IMR-90 (cell line): ENCODE measurements around the gene ZNF827. TPM values are rescaled to one million over a fixed set of nuclear protein-coding genes. Genes with fewer than 3 reads are reported as not detected.

Experiments used
- ATAC-seq: fragments of 200-7000 bp; cut with Tn5 transposase; 2 replicates; pipeline ENCODE4 v1.9.1; 2020; ENCODE audit warnings: low read depth, mild to moderate bottlenecking, moderate library complexity
- BruUV-seq: library from RNA; stranded (reverse); fragments of 400-500 nt; replicated peaks from 2 replicates; lab custom pipeline; 2021; lab: Mats Ljungman, UMichigan
- CTCF ChIA-PET: fragments of 300-600 bp; formaldehyde crosslinking; extraction: SDS; loops from one replicate; lab custom pipeline; 2021; ENCODE audit warnings: antibody characterized with exemption; lab: Yijun Ruan, JAX
- POLR2A ChIA-PET: fragments of 300-600 bp; sonication (Branson Sonifier 250); formaldehyde crosslinking; loops from one replicate; lab custom pipeline; 2022; ENCODE audit warnings: antibody characterized with exemption; ENCODE audit not compliant: unreplicated experiment; lab: Charles Lee
- DNase-seq: peaks from one replicate; pipeline ENCODE4 v3.0.0; 2013
- H2AFZ ChIP-seq: replicated peaks from 2 replicates; pipeline ENCODE3; 2013; ENCODE audit warnings: low read length, mild to moderate bottlenecking; ENCODE audit not compliant: poor library complexity
- H2AK5ac ChIP-seq: 2 replicates; pipeline ENCODE4 v1.6.1; 2013; ENCODE audit warnings: low read depth, low read length, inconsistent platforms
- H2AK9ac ChIP-seq: replicated peaks from 2 replicates; pipeline ENCODE3; 2013; ENCODE audit warnings: mild to moderate bottlenecking, low read depth, low read length, moderate library complexity; ENCODE audit not compliant: poor library complexity
- H2BK120ac ChIP-seq: 2 replicates; pipeline ENCODE4 v1.6.1; 2013; ENCODE audit warnings: low read depth, low read length, inconsistent platforms
- H2BK15ac ChIP-seq: 3 replicates; pipeline ENCODE4 v1.6.1; 2013; ENCODE audit warnings: low read depth, low read length, inconsistent platforms
- H2BK20ac ChIP-seq: 2 replicates; pipeline ENCODE4 v1.6.1; 2013; ENCODE audit warnings: low read depth, mild to moderate bottlenecking, inconsistent platforms, low read length, moderate library complexity
- H2BK5ac ChIP-seq: 2 replicates; pipeline ENCODE4 v1.6.1; 2013; ENCODE audit warnings: mild to moderate bottlenecking, low read depth, low read length, inconsistent platforms; ENCODE audit not compliant: poor library complexity, severe bottlenecking
- H3K14ac ChIP-seq: replicated peaks from 2 replicates; pipeline ENCODE4 v1.6.1; 2013; ENCODE audit warnings: low read depth, low read length, inconsistent platforms
- H3K18ac ChIP-seq: 2 replicates; pipeline ENCODE4 v1.6.1; 2013; ENCODE audit warnings: low read depth, low read length, control low read depth
- H3K23ac ChIP-seq: 2 replicates; pipeline ENCODE4 v1.6.1; 2013; ENCODE audit warnings: low read depth, low read length, inconsistent platforms
- H3K27ac ChIP-seq: 2 replicates; pipeline ENCODE4 v1.5.1; 2013; ENCODE audit warnings: mild to moderate bottlenecking, control low read depth, low read length; ENCODE audit not compliant: insufficient read depth
- H3K27me3 ChIP-seq: 2 replicates; pipeline ENCODE4 v1.6.1; 2013; ENCODE audit warnings: low read length; ENCODE audit not compliant: control insufficient read depth, insufficient read depth
- H3K36me3 ChIP-seq: 2 replicates; pipeline ENCODE4 v1.6.1; 2013; ENCODE audit warnings: low read length, mixed read lengths; ENCODE audit not compliant: control insufficient read depth, insufficient read depth
- H3K4ac ChIP-seq: 2 replicates; pipeline ENCODE4 v1.6.1; 2013; ENCODE audit warnings: low read depth, low read length, inconsistent platforms
- H3K4me1 ChIP-seq: 2 replicates; pipeline ENCODE4 v1.6.1; 2013; ENCODE audit warnings: low read length, mixed read lengths; ENCODE audit not compliant: control insufficient read depth, insufficient read depth
- H3K4me2 ChIP-seq: 2 replicates; pipeline ENCODE4 v1.6.1; 2013; ENCODE audit warnings: low read depth, mild to moderate bottlenecking, control low read depth, low read length, moderate library complexity
- H3K4me3 ChIP-seq: 2 replicates; pipeline ENCODE4 v1.5.1; 2013; ENCODE audit warnings: low read depth, mild to moderate bottlenecking, control low read depth, low read length, moderate library complexity; ENCODE audit not compliant: insufficient read depth
- H3K56ac ChIP-seq: 2 replicates; pipeline ENCODE4 v1.6.1; 2013; ENCODE audit warnings: low read length, inconsistent platforms; ENCODE audit not compliant: insufficient read depth; ENCODE audit errors: extremely low read depth
- H3K79me1 ChIP-seq, 2 experiments: 2 replicates each; pipeline ENCODE4 v1.6.1; 2013; ENCODE audit warnings: low read length in 2 of 2, inconsistent platforms in 1 of 2, low read depth in 1 of 2
- H3K9ac ChIP-seq: 2 replicates; pipeline ENCODE4 v1.6.1; 2013; ENCODE audit warnings: low read depth, low read length, control low read depth
- H3K9me1 ChIP-seq: 2 replicates; pipeline ENCODE4 v1.6.1; 2013; ENCODE audit warnings: low read length, inconsistent platforms; ENCODE audit not compliant: insufficient read depth
- H3K9me3 ChIP-seq: 2 replicates; pipeline ENCODE4 v1.6.1; 2013; ENCODE audit warnings: low read length; ENCODE audit not compliant: control insufficient read depth, insufficient read depth
- H4K20me1 ChIP-seq: 2 replicates; pipeline ENCODE4 v1.6.1; 2013; ENCODE audit warnings: low read length, inconsistent platforms; ENCODE audit not compliant: insufficient read depth
- H4K5ac ChIP-seq: 2 replicates; pipeline ENCODE4 v1.6.1; 2013; ENCODE audit warnings: mild to moderate bottlenecking, low read depth, low read length, control low read depth
- H4K8ac ChIP-seq, 2 experiments: 2 replicates each; pipeline ENCODE4 v1.6.1; 2013; ENCODE audit warnings: low read depth in 2 of 2, low read length in 2 of 2, control low read depth in 1 of 2, inconsistent platforms in 1 of 2
- H4K91ac ChIP-seq: 2 replicates; pipeline ENCODE4 v1.6.1; 2013; ENCODE audit warnings: low read depth, low read length, inconsistent platforms; ENCODE audit not compliant: insufficient read depth
- BHLHE40 ChIP-seq: fragments of 150-350 bp; IDR thresholded peaks from 2 replicates; pipeline ENCODE4 v1.6.1; 2016; ENCODE audit warnings: mild to moderate bottlenecking, low read depth, low read length
- CEBPB ChIP-seq: IDR thresholded peaks from 2 replicates; pipeline ENCODE4 v1.6.1; 2012; ENCODE audit warnings: low read depth, low read length, improper control_type of control experiment
- CHD1 ChIP-seq: IDR thresholded peaks from 2 replicates; pipeline ENCODE4 v1.6.1; 2012; ENCODE audit warnings: low read depth, low read length, improper control_type of control experiment
- CTCF ChIP-seq: conservative IDR thresholded peaks from 2 replicates; pipeline ENCODE4 v1.5.1; 2012; ENCODE audit warnings: mild to moderate bottlenecking, low read depth, low read length, improper control_type of control experiment
- FOS ChIP-seq: fragments of 150-350 bp; IDR thresholded peaks from 2 replicates; pipeline ENCODE4 v1.6.1; 2016; ENCODE audit warnings: low read depth, low read length
- MAFK ChIP-seq: IDR thresholded peaks from 2 replicates; pipeline ENCODE4 v1.6.1; 2012; ENCODE audit warnings: low read depth, low read length, improper control_type of control experiment
- MAZ ChIP-seq: IDR thresholded peaks from 2 replicates; pipeline ENCODE4 v1.6.1; 2012; ENCODE audit warnings: low read depth, mild to moderate bottlenecking, low read length, improper control_type of control experiment, moderate library complexity, borderline replicate concordance
- MXI1 ChIP-seq: IDR thresholded peaks from 2 replicates; pipeline ENCODE4 v1.6.1; 2012; ENCODE audit warnings: low read depth, mild to moderate bottlenecking, low read length, moderate library complexity, borderline replicate concordance
- NFE2L2 ChIP-seq: fragments of 150-350 bp; IDR thresholded peaks from 2 replicates; pipeline ENCODE4 v1.6.1; 2016; ENCODE audit warnings: low read depth, mild to moderate bottlenecking, low read length
- POLR2A ChIP-seq: IDR thresholded peaks from 2 replicates; pipeline ENCODE4 v1.6.1; 2012; ENCODE audit warnings: mild to moderate bottlenecking, low read depth, low read length
- RAD21 ChIP-seq: IDR thresholded peaks from 2 replicates; pipeline ENCODE4 v1.6.1; 2012; ENCODE audit warnings: low read length, improper control_type of control experiment
- RCOR1 ChIP-seq: IDR thresholded peaks from 2 replicates; pipeline ENCODE4 v1.6.1; 2012; ENCODE audit warnings: mild to moderate bottlenecking, low read length, improper control_type of control experiment; ENCODE audit not compliant: insufficient replicate concordance
- RFX5 ChIP-seq: IDR thresholded peaks from 2 replicates; pipeline ENCODE4 v1.8.0; 2012; ENCODE audit warnings: low read depth, mild to moderate bottlenecking, low read length, moderate library complexity
- SMC3 ChIP-seq: fragments of 150-350 bp; IDR thresholded peaks from 2 replicates; pipeline ENCODE4 v1.6.1; 2016; ENCODE audit warnings: low read depth, mild to moderate bottlenecking, antibody characterized with exemption, low read length, moderate library complexity
- USF2 ChIP-seq: fragments of 150-350 bp; IDR thresholded peaks from 2 replicates; pipeline ENCODE4 v1.6.1; 2017; ENCODE audit warnings: mild to moderate bottlenecking, antibody characterized with exemption, low read length, low read depth
- WGBS, 2 experiments: methylation state at CpG; one replicate each; pipeline versions ENCODE4 v1.1.5 to v1.1.7; 2013; ENCODE audit warnings: missing lambda C conversion rate in 2 of 2; ENCODE audit not compliant: insufficient read length in 1 of 2; ENCODE audit errors: extremely low coverage in 2 of 2; 5-methylcytosine and 5-hydroxymethylcytosine counted together
- dilution Hi-C: fragments of 300-500 bp; cut with HindIII; formaldehyde crosslinking; loops from one replicate; pipeline ENCODE4 v1.14.3; 2018; ENCODE audit warnings: low sequenced_read_pairs; ENCODE audit not compliant: unreplicated experiment
- in situ Hi-C: fragments of 300-500 bp; cut with MboI; formaldehyde crosslinking; loops from 3 replicates; pipeline ENCODE4 v1.14.3; 2019; ENCODE audit warnings: low sequenced_read_pairs, inconsistent platforms, mixed read lengths
- intact Hi-C: fragments of 100-400 bp; cut with micrococcal nuclease; formaldehyde crosslinking; loops from 2 replicates; pipeline ENCODE4 v1.10.0; 2022
- polyA plus RNA-seq, 3 experiments: library from polyadenylated mRNA; depleted of rRNA; stranded (reverse); fragments of >200 nt; gene quantifications; 2 replicates each; pipeline ENCODE4 v1.2.3, GENCODE V29; 2012; ENCODE audit warnings: low replicate concordance in 1 of 3
- total RNA-seq: library from RNA; depleted of rRNA; stranded (reverse); fragments of >200 nt; gene quantifications from 2 replicates; pipeline ENCODE4 v1.2.3, GENCODE V29; 2012
- TF ChIP-seq, protein P1 (sequence below): fragments of 150-350 bp; IDR thresholded peaks from 2 replicates; pipeline ENCODE4 v1.6.1; 2016; ENCODE audit warnings: low read depth, mild to moderate bottlenecking, low read length, moderate library complexity, borderline replicate concordance

ZNF827 gene
- total and polyA plus RNA-seq, 2 of the 4 experiments (the other 2 are of a cell fraction), result 6.6 to 31.7 TPM

DNA sequence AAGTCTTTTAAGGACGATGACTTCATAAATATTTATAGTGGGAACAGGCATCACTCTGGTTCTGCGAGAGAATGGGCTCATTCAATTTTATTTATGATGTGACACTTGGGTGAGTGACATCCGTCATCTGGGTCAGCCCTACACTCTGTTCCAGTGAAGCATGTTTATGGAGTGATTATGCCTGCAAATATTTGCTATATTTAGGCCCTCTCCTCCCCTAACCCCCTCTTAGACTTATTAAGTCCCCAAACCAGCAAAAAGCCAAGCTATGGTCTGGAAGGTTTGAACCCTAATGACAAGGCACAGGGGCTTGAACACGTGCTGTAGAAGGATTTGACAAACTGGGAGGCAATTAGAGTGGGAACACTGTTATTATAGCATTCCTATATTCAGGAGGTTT lies 202.8 kb downstream of the ZNF827 start:
- CTCF ChIA-PET, result no interaction called here
- intact Hi-C loops (loop anchor here (1.0 to 10.0 kb wide), 6 partner anchors 57 to 521 kb away; partner anchors contain the start of gene SMAD1), in situ Hi-C loops (loop anchor here (5.0 kb wide), 1 partner anchor 71 kb away; no protein-coding TSS in a partner anchor)

More for the DNA sequence above, 202.8 kb downstream of the ZNF827 start:
- H3K9me1 ChIP-seq, result peaks cover 20% of the 10 kb centered on the region
- H3K9me3 ChIP-seq, result no peaks in the 10 kb centered on the region
- peak overlapping the region; percentile 83 for H2BK5ac ChIP-seq
- H4K5ac ChIP-seq, result peak overlapping the region; percentile 51; the same call in 1 of the 2 replicates
- no peaks in the 10 kb centered on the region for H4K20me1 ChIP-seq
- ATAC-seq (no peak), DNase-seq (no peak)
- H3K27me3 ChIP-seq, result no peaks in the 10 kb centered on the region
- BruUV-seq, result no TSS peak
- H2BK120ac ChIP-seq, result peak overlapping the region; percentile 92
- peak overlapping the region; percentile 96 for H2AK5ac ChIP-seq
- peak overlapping the region; percentile 93 for H3K56ac ChIP-seq
- H3K36me3 ChIP-seq, result no peaks in the 10 kb centered on the region
- peak overlapping the region; percentile 93 for H2BK20ac ChIP-seq
- TF ChIP-seq CTCF (no peak), RFX5 (no peak), USF2 (no peak), CHD1 (no peak), FOS (no peak), MAZ (no peak), SMC3 (no peak), MXI1 (no peak), CEBPB (no peak), RAD21 (no peak), NFE2L2 (no peak), RCOR1 (no peak), BHLHE40 (no peak), POLR2A (no peak), MAFK (no peak)
- TF ChIP-seq, protein P1, sequence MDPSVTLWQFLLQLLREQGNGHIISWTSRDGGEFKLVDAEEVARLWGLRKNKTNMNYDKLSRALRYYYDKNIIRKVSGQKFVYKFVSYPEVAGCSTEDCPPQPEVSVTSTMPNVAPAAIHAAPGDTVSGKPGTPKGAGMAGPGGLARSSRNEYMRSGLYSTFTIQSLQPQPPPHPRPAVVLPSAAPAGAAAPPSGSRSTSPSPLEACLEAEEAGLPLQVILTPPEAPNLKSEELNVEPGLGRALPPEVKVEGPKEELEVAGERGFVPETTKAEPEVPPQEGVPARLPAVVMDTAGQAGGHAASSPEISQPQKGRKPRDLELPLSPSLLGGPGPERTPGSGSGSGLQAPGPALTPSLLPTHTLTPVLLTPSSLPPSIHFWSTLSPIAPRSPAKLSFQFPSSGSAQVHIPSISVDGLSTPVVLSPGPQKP, result no peak
- H3K4ac ChIP-seq, result peak overlapping the region; percentile 97
- H3K4me2 ChIP-seq, result peak overlapping the region; percentile 69; the same call in 1 of the 2 replicates
- H3K4me1 ChIP-seq, result peaks cover 31% of the 10 kb centered on the region
- dilution Hi-C loops, result no loop called here
- peak overlapping the region; percentile 89 for H2AK9ac ChIP-seq
- peak overlapping the region; percentile 82 to 84 for H4K8ac ChIP-seq
- H3K27ac ChIP-seq, result peak overlapping the region; percentile 62
- H2BK15ac ChIP-seq, result peak overlapping the region; percentile 30
- H4K91ac ChIP-seq, result peak overlapping the region; percentile 98
- peak overlapping the region; percentile 79 for H2AFZ ChIP-seq
- peak overlapping the region; percentile 79 for H3K18ac ChIP-seq
- H3K9ac ChIP-seq, result no peak overlapping the region
- peak overlapping the region; percentile 82 for H3K14ac ChIP-seq
- peak overlapping the region; percentile 73 for H3K23ac ChIP-seq
- peaks cover 0 to 6% of the 10 kb centered on the region in 2 experiments; a peak in 2 of 4 replicates for H3K79me1 ChIP-seq
- no peak overlapping the region for H3K4me3 ChIP-seq
- POLR2A ChIA-PET, result no interaction called here
- no CpG with 5 or more reads among the region's 4 CpGs for WGBS, 2 experiments
